Sigmoid colon (tissue), 4 donors: ENCODE data around the gene UNC5C.

ENCODE experiments used
- POLR2A ChIP-seq, 2 donors: fragments of 450-650 bp; IDR thresholded peaks; one replicate each; pipeline ENCODE4 v1.6.1; 2016; ENCODE audit warnings: antibody characterized with exemption in 2 of 2, mild to moderate bottlenecking in 2 of 2, moderate library complexity in 2 of 2
- POLR2AphosphoS5 ChIP-seq, 4 donors: sonication (generic); formaldehyde crosslinking; IDR thresholded peaks; one replicate each; pipeline ENCODE4 v1.6.1; 2017; ENCODE audit warnings: antibody characterized with exemption in 4 of 4
- TF ChIP-seq, protein P1 (sequence below), 4 experiments: fragments of 450-650 bp in 3 of 4; fragments of 200-600 bp in 1 of 4; IDR thresholded peaks; one replicate each; pipeline ENCODE4 v1.5.1; 2016 to 2019; ENCODE audit warnings: antibody characterized with exemption in 4 of 4, mild to moderate bottlenecking in 3 of 4, moderate library complexity in 2 of 4

- no peak for TF ChIP-seq POLR2A (IDR thresholded peaks at IDR 0.05)
- TF ChIP-seq, protein P1, sequence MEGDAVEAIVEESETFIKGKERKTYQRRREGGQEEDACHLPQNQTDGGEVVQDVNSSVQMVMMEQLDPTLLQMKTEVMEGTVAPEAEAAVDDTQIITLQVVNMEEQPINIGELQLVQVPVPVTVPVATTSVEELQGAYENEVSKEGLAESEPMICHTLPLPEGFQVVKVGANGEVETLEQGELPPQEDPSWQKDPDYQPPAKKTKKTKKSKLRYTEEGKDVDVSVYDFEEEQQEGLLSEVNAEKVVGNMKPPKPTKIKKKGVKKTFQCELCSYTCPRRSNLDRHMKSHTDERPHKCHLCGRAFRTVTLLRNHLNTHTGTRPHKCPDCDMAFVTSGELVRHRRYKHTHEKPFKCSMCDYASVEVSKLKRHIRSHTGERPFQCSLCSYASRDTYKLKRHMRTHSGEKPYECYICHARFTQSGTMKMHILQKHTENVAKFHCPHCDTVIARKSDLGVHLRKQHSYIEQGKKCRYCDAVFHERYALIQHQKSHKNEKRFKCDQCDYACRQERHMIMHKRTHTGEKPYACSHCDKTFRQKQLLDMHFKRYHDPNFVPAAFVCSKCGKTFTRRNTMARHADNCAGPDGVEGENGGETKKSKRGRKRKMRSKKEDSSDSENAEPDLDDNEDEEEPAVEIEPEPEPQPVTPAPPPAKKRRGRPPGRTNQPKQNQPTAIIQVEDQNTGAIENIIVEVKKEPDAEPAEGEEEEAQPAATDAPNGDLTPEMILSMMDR (IDR thresholded peaks at IDR 0.05): no peak
- no peak for TF ChIP-seq POLR2AphosphoS5 (IDR thresholded peaks at IDR 0.05)
These were observed 41.2 kb downstream of the UNC5C start for GRCh38 chr4:95507561-95507960.
